ENCODE results near the gene ITGB3.

- TF ChIP-seq CTCF (IDR thresholded peaks at IDR 0.05; ENCODE audit: low read depth, low read length, poor library complexity, severe bottlenecking) (no peak), EZH2phosphoT487 (IDR thresholded peaks at IDR 0.05; ENCODE audit: borderline replicate concordance, low read length) (no peak)
These were observed 25.8 kb upstream of the ITGB3 start for GRCh38 chr17:47227862-47228261.

All from DOHH2 (cell line).